Smooth muscle cell (in vitro differentiated cells): Measurements from ENCODE around the gene ARPC4. TPM values are rescaled to one million over a fixed set of nuclear protein-coding genes. Genes with fewer than 3 reads are reported as not detected.

Experiments
- DNase-seq: peaks from one replicate; lab custom pipeline; 2025; ENCODE audit not compliant: unreplicated experiment; lab: John Stamatoyannopoulos, UW
- H2AFZ ChIP-seq: fragments of 200-600 bp; sonication (generic); 2 replicates; pipeline ENCODE4 v1.6.0; 2016; ENCODE audit warnings: antibody characterized with exemption, low read depth, mild to moderate bottlenecking
- H3F3A ChIP-seq: fragments of 200-600 bp; sonication (generic); 2 replicates; pipeline ENCODE4 v1.6.0; 2017; ENCODE audit warnings: antibody characterized with exemption, low read depth
- H3K27ac ChIP-seq: fragments of 200-600 bp; sonication (generic); 2 replicates; pipeline ENCODE4 v1.5.1; 2016; ENCODE audit warnings: low read depth, mild to moderate bottlenecking
- H3K27me3 ChIP-seq: fragments of 200-600 bp; sonication (generic); 2 replicates; pipeline ENCODE4 v1.6.1; 2016; ENCODE audit warnings: low read depth, mild to moderate bottlenecking
- H3K36me3 ChIP-seq: fragments of 200-600 bp; sonication (generic); 2 replicates; pipeline ENCODE4 v1.5.1; 2016; ENCODE audit warnings: low read depth
- H3K4me1 ChIP-seq: fragments of 200-600 bp; sonication (generic); 2 replicates; pipeline ENCODE4 v1.5.1; 2016; ENCODE audit warnings: low read depth
- H3K4me2 ChIP-seq: fragments of 200-600 bp; sonication (generic); 2 replicates; pipeline ENCODE4 v1.6.0; 2016; ENCODE audit warnings: mild to moderate bottlenecking
- H3K4me3 ChIP-seq: fragments of 200-600 bp; sonication (generic); 2 replicates; pipeline ENCODE4 v1.5.1; 2016; ENCODE audit warnings: mild to moderate bottlenecking
- H3K79me2 ChIP-seq: fragments of 200-600 bp; sonication (generic); 2 replicates; pipeline ENCODE4 v1.6.0; 2016; ENCODE audit warnings: low read depth, mild to moderate bottlenecking
- H3K9ac ChIP-seq: fragments of 200-600 bp; sonication (generic); 2 replicates; pipeline ENCODE4 v1.6.0; 2016; ENCODE audit warnings: low read depth
- H3K9me3 ChIP-seq: fragments of 200-600 bp; sonication (generic); replicated peaks from 2 replicates; pipeline ENCODE4 v1.5.1; 2016; ENCODE audit warnings: low read depth
- H4K20me1 ChIP-seq: fragments of 200-600 bp; sonication (generic); 2 replicates; pipeline ENCODE4 v1.6.0; 2016; ENCODE audit warnings: low read depth
- CTCF ChIP-seq: fragments of 200-600 bp; sonication (generic); IDR thresholded peaks from 2 replicates; pipeline ENCODE4 v1.5.1; 2017; ENCODE audit warnings: borderline replicate concordance, mild to moderate bottlenecking, antibody characterized with exemption; ENCODE audit not compliant: insufficient read depth, poor library complexity, severe bottlenecking
- WGBS: methylation state at CpG from one replicate; pipeline ENCODE4 v1.1.7; 2016; ENCODE audit warnings: low lambda C conversion rate; 5-methylcytosine and 5-hydroxymethylcytosine counted together
- polyA plus RNA-seq: library from polyadenylated mRNA; unstranded; fragments of >200 nt; fragmentation: Nextera tagmentation; extraction: Ambion mirVana; gene quantifications from 2 replicates; pipeline ENCODE4 v1.2.1, GENCODE V29; 2016
- total RNA-seq: library from RNA; depleted of rRNA; stranded (reverse); fragments of >200 nt; gene quantifications from 2 replicates; pipeline ENCODE4 v1.2.3, GENCODE V29; 2014

Gene ARPC4
- total and polyA plus RNA-seq, 2 experiments from 2014 or later = 93.9 to 130 TPM

- WGBS = 96% methylated on average over 4 of the region's 4 CpGs
- Histone ChIP-seq H3K36me3 (no peaks in the 10 kb centered on the region), H3F3A (no peaks in the 10 kb centered on the region), H2AFZ (no peak overlapping the region), H3K4me3 (no peak overlapping the region), H3K4me2 (no peak overlapping the region), H4K20me1 (no peaks in the 10 kb centered on the region), H3K27ac (no peak overlapping the region), H3K79me2 (peaks cover 2% of the 10 kb centered on the region), H3K9ac (no peak overlapping the region), H3K27me3 (no peaks in the 10 kb centered on the region), H3K9me3 (no peaks in the 10 kb centered on the region), H3K4me1 (no peaks in the 10 kb centered on the region)
- no peak for TF ChIP-seq CTCF
- DNase-seq = no peak
Measured at GRCh38 chr3:9838856-9839255, 46.0 kb downstream of the ARPC4 start.

GRCh38 chr3:9841015-9841414, 48.1 kb downstream of the ARPC4 start:
- Histone ChIP-seq H4K20me1 (no peaks in the 10 kb centered on the region), H3K4me2 (no peak overlapping the region), H3K9me3 (no peaks in the 10 kb centered on the region), H3K27ac (no peak overlapping the region), H3K4me1 (no peaks in the 10 kb centered on the region), H3K27me3 (no peaks in the 10 kb centered on the region), H3K9ac (no peak overlapping the region), H3F3A (no peaks in the 10 kb centered on the region), H3K79me2 (peaks cover 2% of the 10 kb centered on the region), H2AFZ (no peak overlapping the region), H3K4me3 (no peak overlapping the region), H3K36me3 (no peaks in the 10 kb centered on the region)
- no peak for DNase-seq
- no peak for TF ChIP-seq CTCF
- WGBS = 84% methylated on average over 8 of the region's 8 CpGs

DNA sequence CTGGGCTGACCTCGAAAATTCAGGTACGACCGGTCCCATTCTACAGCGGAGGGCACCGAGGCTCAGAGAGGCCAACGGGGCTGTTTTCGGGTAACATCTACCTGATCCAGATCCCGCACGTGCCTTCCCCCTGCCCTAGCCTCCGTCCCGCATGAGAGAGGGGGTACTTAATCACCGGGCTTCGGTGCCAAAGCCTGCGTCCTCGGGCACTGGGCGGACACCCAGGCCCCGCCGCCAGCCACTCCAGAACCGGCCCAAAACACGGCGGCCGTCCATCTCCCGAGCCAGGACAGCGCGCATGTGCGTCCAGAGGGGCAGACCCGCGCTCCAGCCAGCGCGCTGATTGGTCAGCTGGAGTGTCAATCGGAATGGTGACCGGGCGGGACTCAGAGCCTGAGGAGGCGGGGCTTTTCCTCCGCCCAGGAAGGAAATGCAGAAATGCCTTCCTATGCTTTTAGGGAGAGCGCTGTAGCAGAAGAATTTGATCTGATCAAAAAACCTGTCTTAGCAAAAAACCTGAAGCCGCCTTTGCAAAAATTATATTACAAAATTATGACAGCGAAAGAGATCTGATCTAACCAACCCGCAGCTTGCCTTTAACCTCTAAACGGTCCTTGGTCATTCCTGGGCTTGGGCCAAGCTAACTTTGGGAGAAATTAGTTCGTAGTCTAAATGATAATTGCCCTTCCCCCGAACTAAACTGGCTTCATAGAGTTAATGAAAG, 51.0 kb downstream of the ARPC4 start, which contains the start of gene RPUSD3:
Gene RPUSD3 (minus strand): TSS at position 294 of the 724 bp plus-strand sequence. CDS start 18 bp downstream, at position 276.
- Histone ChIP-seq H3K4me2 (peak within 1 kb of the TSS; percentile 95), H3K27ac (no peak within 1 kb of the TSS), H3K4me1 (no peaks in the 10 kb centered on the region), H3K9ac (peak within 1 kb of the TSS; percentile 38), H3K79me2 (peaks cover 2% of the 10 kb centered on the region), H4K20me1 (no peaks in the 10 kb centered on the region), H3K36me3 (no peaks in the 10 kb centered on the region), H3K4me3 (peak within 1 kb of the TSS; percentile 65), H2AFZ (peak within 1 kb of the TSS; percentile 74), H3K27me3 (no peaks in the 10 kb centered on the region), H3F3A (no peaks in the 10 kb centered on the region), H3K9me3 (no peaks in the 10 kb centered on the region)
- 3% methylated on average over 42 of the region's 42 CpGs for WGBS
- TF ChIP-seq CTCF = no peak
- peak; percentile 80 for DNase-seq

DNA sequence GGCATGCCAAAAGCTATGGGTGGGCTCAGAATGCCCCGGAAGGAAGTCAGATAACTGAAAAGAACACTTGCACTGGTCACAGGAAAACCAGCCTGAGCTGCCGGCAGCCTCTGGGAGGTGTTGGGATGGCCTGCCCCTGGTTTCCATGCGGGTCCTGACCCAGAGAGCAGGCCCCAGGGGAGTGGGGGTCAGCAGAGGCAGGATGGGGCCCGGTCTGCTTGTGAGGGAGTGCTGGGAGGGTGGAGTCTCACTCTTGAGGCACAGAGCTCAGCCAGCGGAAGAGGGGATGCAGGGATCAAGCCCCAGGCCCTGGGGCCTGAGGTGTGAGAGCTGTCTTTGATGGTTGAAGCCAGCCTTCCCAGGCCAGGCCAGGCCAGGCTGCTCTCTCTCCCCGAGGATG, 53.3 kb downstream of the ARPC4 start:
- no peaks in the 10 kb centered on the region for H3K36me3 ChIP-seq
- no peak for DNase-seq
- H3K4me3 ChIP-seq = no peak overlapping the region
- no peaks in the 10 kb centered on the region for H3K27me3 ChIP-seq
- H3K79me2 ChIP-seq = peaks cover 2% of the 10 kb centered on the region
- H3K27ac ChIP-seq = no peak overlapping the region
- no peak overlapping the region for H3K4me2 ChIP-seq
- WGBS = 84% methylated on average over 6 of the region's 6 CpGs
- H3F3A ChIP-seq = no peaks in the 10 kb centered on the region
- no peaks in the 10 kb centered on the region for H4K20me1 ChIP-seq
- TF ChIP-seq CTCF = no peak
- H2AFZ ChIP-seq = no peak overlapping the region
- H3K4me1 ChIP-seq = no peaks in the 10 kb centered on the region
- H3K9ac ChIP-seq = no peak overlapping the region
- H3K9me3 ChIP-seq = no peaks in the 10 kb centered on the region
